Panc1 (cell line): ENCODE measurements around the gene SARS1. TPM values are rescaled to one million over a fixed set of nuclear protein-coding genes. Genes with fewer than 3 reads are reported as not detected.

Experiments used
- ATAC-seq: fragments of 200-7000 bp; cut with Tn5 transposase; 2 replicates; pipeline ENCODE4 v1.9.1; 2020; ENCODE audit warnings: mild to moderate bottlenecking, moderate library complexity
- BruUV-seq: library from RNA; stranded (reverse); fragments of 400-500 nt; replicated peaks from 2 replicates; lab custom pipeline; 2021; lab: Mats Ljungman, UMichigan
- CTCF ChIA-PET: fragments of 300-600 bp; sonication (Branson Sonifier 250); formaldehyde crosslinking; loops from one replicate; lab custom pipeline; 2022; ENCODE audit warnings: antibody characterized with exemption; lab: Charles Lee
- POLR2A ChIA-PET: fragments of 300-600 bp; sonication (Branson Sonifier 250); formaldehyde crosslinking; loops from one replicate; lab custom pipeline; 2022; ENCODE audit warnings: antibody characterized with exemption; lab: Charles Lee
- DNase-seq: peaks from one replicate; pipeline ENCODE4 v3.0.0-alpha.2; 2010; ENCODE audit warnings: low read depth, low spot score
- H3K27ac ChIP-seq: 2 replicates; pipeline ENCODE4 v1.5.1; 2011; ENCODE audit warnings: mild to moderate bottlenecking, low read length, inconsistent platforms
- H3K27me3 ChIP-seq: fragments of 200-500 bp; sonication (Bioruptor generic); 2 replicates; pipeline ENCODE4 v1.6.0; 2014; ENCODE audit warnings: low read length, inconsistent platforms; ENCODE audit not compliant: control insufficient read depth, insufficient read depth
- H3K36me3 ChIP-seq: fragments of 200-500 bp; sonication (Bioruptor generic); 2 replicates; pipeline ENCODE4 v1.5.1; 2014; ENCODE audit warnings: inconsistent platforms, mild to moderate bottlenecking, low read length, moderate library complexity; ENCODE audit not compliant: control insufficient read depth, insufficient read depth
- H3K4me1 ChIP-seq: 2 replicates; pipeline ENCODE4 v1.5.1; 2011; ENCODE audit warnings: inconsistent platforms, mild to moderate bottlenecking, low read length, moderate library complexity; ENCODE audit not compliant: control insufficient read depth, insufficient read depth
- H3K4me3 ChIP-seq, 2 experiments: 2 replicates each; pipeline ENCODE4 v1.5.1; 2011 to 2012; ENCODE audit warnings: low read depth in 2 of 2, low read length in 2 of 2, mild to moderate bottlenecking in 2 of 2, inconsistent platforms in 1 of 2, moderate library complexity in 1 of 2
- H3K9me3 ChIP-seq: fragments of 200-500 bp; sonication (Bioruptor generic); 2 replicates; pipeline ENCODE4 v1.5.1; 2014; ENCODE audit warnings: low read depth, mild to moderate bottlenecking, inconsistent platforms, low read length, moderate library complexity; ENCODE audit not compliant: control insufficient read depth, insufficient read depth
- CTCF ChIP-seq: fragments of 450-650 bp; IDR thresholded peaks from 2 replicates; pipeline ENCODE4 v1.5.1; 2017; ENCODE audit warnings: mild to moderate bottlenecking
- POLR2AphosphoS5 ChIP-seq: IDR thresholded peaks from 2 replicates; pipeline ENCODE4 v1.6.1; 2012; ENCODE audit warnings: mild to moderate bottlenecking, low read depth, low read length, moderate library complexity
- REST ChIP-seq, 2 experiments: IDR thresholded peaks; 2 replicates each; pipeline ENCODE4 v1.6.1; 2011 to 2012; ENCODE audit warnings: low read depth in 2 of 2, control low read depth in 1 of 2, low read length in 1 of 2, mild to moderate bottlenecking in 1 of 2, moderate library complexity in 1 of 2; ENCODE audit not compliant: insufficient read depth in 1 of 2
- SIN3A ChIP-seq: IDR thresholded peaks from 2 replicates; pipeline ENCODE4 v1.6.1; 2012; ENCODE audit warnings: low read depth, mild to moderate bottlenecking, low read length, moderate library complexity, borderline replicate concordance; ENCODE audit not compliant: insufficient read depth
- TCF7L2 ChIP-seq: IDR thresholded peaks from 2 replicates; pipeline ENCODE4 v1.6.1; 2011; ENCODE audit warnings: mild to moderate bottlenecking, low read depth, low read length, inconsistent platforms
- in situ Hi-C: cut with HindIII; loops from 2 replicates; pipeline ENCODE4 v1.10.0; 2016; ENCODE audit warnings: low sequenced_read_pairs, low pct_unique_long_range_greater_than_20kb
- intact Hi-C: fragments of 100-400 bp; cut with micrococcal nuclease; formaldehyde crosslinking; loops from one replicate; pipeline ENCODE4 v1.10.0; 2022; ENCODE audit not compliant: unreplicated experiment
- total RNA-seq: library from RNA; stranded (reverse); gene quantifications from one replicate; pipeline ENCODE4 v1.2.1, GENCODE V29; 2021; ENCODE audit not compliant: unreplicated experiment

Gene SARS1
- total RNA-seq, 1 experiment from 2014 or later = 115 TPM

- ChIA-PET POLR2A (no interaction called here), CTCF (interaction anchor here (1.4 kb wide), 1 partner anchor 44 kb away, joined by 5 read pairs; the partner anchor contains the start of gene PSRC1)
- Histone ChIP-seq H3K27me3 (no peaks in the 10 kb centered on the region), H3K4me1 (no peaks in the 10 kb centered on the region; the same call in 1 of the 2 replicates), H3K36me3 (peaks cover 6% of the 10 kb centered on the region; the same call in 1 of the 2 replicates), H3K27ac (no peak overlapping the region), H3K9me3 (no peaks in the 10 kb centered on the region), H3K4me3 (no peak overlapping the region)
- no peak for ATAC-seq
- TF ChIP-seq POLR2AphosphoS5 (no peak), TCF7L2 (no peak), SIN3A (no peak), REST (IDR thresholded peaks at IDR 0.05; ENCODE audit: insufficient read depth in 1 of 2, low read depth in 2 of 2, low read length in 1 of 2) (no peak), CTCF (no peak)
- intact Hi-C loops = no loop called here
- DNase-seq = no peak
- in situ Hi-C loops = no loop called here
- no TSS peak for BruUV-seq
Observed at GRCh38 chr1:109238382-109238781, 24.7 kb downstream of the SARS1 start.

GRCh38 chr1:109239047-109239408 is 25.3 kb downstream of the SARS1 start:
- ChIA-PET POLR2A (no interaction called here), CTCF (interaction anchor here (0.6 to 1.4 kb wide), 3 partner anchors 24 to 198 kb away, joined by 3 to 5 read pairs (median 5); partner anchors contain the start of gene PSRC1)
- Histone ChIP-seq H3K4me1 (no peaks in the 10 kb centered on the region; the same call in 1 of the 2 replicates), H3K4me3 (no peak overlapping the region), H3K27me3 (no peaks in the 10 kb centered on the region), H3K9me3 (no peaks in the 10 kb centered on the region), H3K36me3 (peaks cover 6% of the 10 kb centered on the region; the same call in 1 of the 2 replicates), H3K27ac (no peak overlapping the region)
- DNase-seq (no peak), ATAC-seq (no peak)
- intact Hi-C loops (no loop called here), in situ Hi-C loops (no loop called here)
- TF ChIP-seq REST (IDR thresholded peaks at IDR 0.05; ENCODE audit: insufficient read depth in 1 of 2, low read depth in 2 of 2, low read length in 1 of 2) (no peak), TCF7L2 (no peak)
- BruUV-seq = no TSS peak
